Loucy (cell line): Measurements from ENCODE around the gene ALPG.

ENCODE experiments used
- CTCF ChIP-seq: fragments of 200-600 bp; sonication (generic); conservative IDR thresholded peaks from 2 replicates; pipeline ENCODE4 v1.5.1; 2014; ENCODE audit warnings: mild to moderate bottlenecking, antibody characterized with exemption, low read length
- EZH2phosphoT487 ChIP-seq: fragments of 200-600 bp; IDR thresholded peaks from 2 replicates; pipeline ENCODE4 v1.6.1; 2018; ENCODE audit warnings: antibody characterized with exemption, mild to moderate bottlenecking, moderate library complexity, borderline replicate concordance

- TF ChIP-seq CTCF (no peak), EZH2phosphoT487 (no peak)
Measured at GRCh38 chr2:232438091-232438490, 31.4 kb downstream of the ALPG start.
